Stimulated activated CD4-positive, alpha-beta T cell treated with anti-CD3 and anti-CD28 coated beads, Interleukin-2, amount 100 ng/mL, for 4 hours (primary cell): ENCODE data around the gene KRT4.

Experiments used
- DNase-seq: peaks from one replicate; pipeline ENCODE4 v3.0.0-alpha.2; 2020; ENCODE audit warnings: low read depth

The KRT4 gene

DNA sequence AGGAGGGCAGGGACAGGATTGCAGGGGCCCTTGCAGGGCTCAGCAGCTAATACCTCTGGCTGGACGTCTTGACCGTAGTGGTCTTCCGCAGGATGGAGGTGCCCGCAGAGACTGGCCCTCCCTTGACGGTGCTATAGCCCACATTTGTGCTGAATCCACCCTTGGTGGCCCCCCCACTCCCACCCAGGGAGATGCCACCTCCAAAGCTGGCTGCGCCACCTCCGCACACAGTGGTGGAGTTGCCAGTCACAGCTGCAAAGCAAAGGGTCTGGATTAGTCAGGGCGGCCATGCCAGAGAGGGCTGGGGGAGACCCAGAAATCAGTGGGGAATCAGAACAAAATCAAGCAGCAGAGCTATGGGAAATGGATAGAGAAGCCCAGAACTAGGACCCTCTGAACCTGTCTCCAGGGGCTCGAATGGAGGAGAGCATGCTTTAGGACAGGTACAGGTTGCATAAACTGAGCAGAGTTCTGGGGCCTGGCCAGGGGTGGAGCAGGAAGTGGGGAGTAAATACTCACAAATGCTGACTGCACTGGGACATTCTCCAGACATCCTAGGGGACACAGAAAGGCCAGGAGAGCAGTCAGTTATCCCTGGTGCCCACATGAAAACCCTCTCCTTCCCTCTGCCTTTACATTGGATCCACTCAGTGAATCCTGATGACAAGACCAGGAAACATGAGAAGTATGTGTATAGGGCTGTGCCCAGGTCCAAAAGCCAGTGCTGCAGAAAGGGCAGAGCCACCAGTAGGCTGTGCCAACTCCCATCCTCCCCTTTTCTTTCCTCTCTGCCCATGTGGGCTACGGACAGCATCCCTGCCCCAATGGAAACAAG lies 8.1 kb upstream of the KRT4 start:
- no peak for DNase-seq

DNA sequence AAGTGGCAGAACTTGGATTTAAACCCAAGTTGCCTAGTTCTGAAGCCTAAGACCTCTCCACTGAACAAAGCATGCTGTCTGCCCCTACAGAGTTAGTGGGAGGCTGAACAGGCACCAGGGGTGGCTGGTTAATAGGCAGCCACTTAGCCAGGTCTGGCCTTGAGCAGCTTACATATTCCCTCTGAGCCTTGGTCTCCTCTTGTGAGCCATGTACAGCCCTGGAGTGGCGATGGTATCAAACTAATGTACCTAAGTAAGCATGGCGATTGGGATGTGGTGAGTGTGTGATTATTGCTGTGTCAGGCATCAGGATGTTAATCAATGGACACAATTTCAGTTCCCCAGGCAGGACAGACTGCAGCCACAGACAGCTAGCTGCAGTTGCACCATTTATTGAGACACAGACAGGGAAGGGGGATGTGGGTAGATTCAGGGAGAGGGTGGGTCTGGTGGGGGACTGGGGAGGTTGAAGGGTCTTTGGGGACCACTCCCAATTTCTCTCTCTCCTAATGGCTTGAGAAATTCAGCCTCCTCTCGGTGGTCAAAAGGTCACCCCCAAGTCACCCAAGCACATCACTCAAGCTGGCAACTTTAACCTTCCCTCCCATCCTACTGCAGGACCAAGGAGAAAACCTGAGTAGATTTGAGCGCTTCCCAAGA lies 7.3 kb upstream of the KRT4 start:
- no peak for DNase-seq

DNA sequence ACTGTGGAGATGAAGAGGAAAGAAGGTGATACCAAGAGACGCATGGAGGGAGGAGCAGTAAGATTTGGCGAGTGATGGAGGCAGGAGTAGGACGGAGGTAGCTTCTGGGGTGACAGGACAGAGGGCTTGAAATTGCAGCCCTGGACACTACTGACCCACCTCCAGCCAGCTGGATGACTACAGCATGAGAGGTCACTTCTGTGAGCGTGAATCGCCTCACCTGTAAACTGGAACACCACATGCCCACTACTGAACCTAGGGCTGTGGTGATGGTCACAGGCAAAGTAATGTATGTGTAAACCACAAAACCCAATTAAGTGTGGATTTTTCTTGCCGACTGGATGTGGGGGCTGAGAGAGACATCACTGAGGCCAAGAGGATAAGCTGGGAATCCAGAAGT lies 6.6 kb upstream of the KRT4 start:
- DNase-seq: no peak

DNA sequence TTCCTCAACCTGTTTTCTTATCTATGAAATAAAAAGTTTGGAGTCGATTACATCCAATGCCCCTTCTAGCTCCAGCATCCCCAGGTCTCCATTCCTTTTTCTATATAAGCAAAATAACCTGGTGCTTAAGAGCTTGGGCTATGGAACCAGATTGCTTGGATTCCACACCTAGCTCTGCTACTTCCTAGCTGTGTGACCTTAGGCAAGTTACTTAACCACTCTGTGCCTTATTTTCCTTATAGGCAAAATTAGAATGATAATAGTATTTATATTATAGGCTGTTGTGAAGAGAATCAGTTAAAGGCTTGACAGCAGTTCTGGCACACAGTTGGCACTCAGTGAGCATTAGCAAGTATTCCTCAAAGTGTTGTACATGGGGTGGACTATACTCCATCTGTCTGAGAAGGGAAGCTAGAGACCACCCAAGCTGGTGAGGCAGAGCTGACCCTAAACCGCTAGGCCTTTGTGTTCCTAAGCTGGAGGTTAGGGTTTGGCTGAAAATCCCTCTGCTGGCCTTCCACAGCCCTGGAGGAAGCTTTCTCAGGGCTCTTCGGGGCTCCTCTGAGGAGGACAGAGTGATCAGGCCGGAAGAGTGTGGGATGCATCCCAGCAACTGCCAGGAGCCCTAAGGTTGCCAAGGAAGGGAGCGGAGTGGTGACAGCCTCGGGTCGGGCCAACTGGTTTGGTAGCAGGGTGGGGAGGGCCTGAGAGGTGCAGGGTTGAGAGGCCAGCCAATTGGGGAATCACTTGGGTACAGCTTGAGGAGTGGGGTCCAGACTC lies 6.0 kb upstream of the KRT4 start:
- DNase-seq: no peak

DNA sequence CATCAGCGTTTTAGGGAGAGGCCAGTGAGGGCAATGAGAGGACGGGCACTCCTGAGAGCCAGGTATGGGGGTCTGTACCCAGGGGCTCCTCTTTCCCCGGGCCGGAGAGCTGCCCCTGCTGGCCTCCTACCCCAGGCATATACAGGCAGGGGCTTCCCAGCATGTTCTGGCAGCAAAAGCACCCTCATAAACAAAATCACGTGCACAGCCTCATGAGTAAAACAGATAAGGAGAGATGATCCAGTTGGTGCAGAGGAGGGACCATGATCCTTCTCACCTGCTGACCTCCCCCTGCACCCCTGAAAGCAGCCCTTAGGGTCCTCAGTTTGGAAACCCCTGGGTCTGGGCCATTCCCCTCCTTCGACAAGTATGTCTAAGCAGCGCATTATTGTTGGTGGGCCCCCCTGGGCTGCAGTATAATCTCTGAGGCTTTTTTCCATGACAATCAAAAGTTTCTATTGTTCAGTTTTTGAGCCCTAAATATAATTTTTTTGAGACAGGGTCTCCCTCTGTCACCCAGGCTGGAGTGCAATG lies 5.0 kb upstream of the KRT4 start:
- DNase-seq: no peak

DNA sequence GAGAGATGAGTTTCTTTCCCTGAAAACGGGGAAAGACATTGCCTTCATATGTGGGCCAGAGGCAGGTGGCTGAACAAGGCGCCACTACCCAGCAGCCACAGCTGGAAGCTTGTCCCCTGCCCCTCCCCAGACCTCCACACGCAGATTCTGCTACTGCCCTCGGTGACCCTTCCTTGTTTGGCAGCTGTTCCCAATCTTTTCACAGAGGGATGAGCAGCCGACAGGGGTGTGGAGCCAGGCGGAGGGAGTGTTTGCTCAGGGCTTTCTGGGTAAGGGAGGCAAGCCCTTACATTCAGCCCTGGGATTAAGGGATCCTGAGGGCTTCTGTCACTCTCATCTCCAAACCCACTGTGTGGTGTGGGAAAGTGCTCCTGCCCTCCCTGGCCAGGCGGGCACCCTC lies 4.5 kb upstream of the KRT4 start:
- no peak for DNase-seq

DNA sequence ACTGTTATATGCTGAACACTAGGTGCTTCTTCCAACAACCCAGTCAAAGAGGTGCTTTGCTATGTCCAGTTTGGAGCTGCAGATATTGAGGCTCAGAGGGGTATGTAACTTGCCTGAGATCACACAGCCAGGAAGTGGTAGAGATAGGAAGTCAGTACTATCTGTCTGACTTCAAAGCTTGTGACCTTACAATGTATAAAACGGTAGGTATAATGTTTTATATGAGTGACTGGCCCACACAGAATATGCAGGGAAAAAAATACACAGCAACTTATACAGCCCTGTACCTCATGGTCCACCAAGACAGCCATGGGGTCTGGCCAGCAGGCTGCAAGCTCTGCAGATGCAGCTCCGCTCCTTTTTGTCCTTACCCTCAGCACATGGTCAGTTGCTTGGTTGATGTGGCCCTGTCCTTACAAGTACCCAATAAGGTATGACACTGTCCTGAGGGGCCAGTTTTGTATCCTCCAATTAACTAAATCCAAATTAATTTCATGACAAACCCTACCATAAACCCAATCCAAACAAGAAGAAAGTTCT lies 3.9 kb upstream of the KRT4 start:
- DNase-seq: no peak

DNA sequence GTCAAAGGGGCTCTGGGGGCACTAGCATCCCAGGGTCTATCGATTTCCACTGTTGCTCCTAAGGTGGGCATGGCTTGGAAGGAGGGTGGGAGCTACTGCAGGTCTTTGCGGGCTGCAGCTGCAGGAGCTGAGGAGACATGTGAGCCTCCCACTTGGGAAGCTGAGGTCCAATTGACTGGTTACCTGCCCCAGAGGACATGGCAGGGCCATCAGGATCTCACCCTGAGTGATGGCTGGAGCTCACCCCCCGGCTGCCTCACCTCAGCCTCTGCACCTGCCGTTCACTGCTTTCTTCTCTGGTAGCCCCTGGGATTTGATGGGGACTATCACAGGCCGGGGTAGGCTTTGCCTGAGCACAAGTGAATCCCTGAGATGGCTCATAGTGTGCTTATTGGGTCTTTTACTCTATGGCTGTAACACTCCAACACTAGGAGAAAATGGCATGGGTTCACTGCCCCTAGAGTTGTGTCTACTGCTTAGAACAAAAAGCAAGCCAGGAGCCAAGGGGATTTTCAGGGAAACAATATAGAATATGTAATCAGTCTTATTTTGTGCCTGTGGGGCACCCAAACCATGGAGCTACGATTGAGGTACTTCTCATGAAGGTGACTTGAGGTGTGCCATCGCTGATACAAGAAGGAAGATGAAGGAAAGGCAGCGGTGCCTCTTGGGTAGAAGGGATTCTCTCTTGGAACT lies 3.2 kb upstream of the KRT4 start:
- DNase-seq: no peak

DNA sequence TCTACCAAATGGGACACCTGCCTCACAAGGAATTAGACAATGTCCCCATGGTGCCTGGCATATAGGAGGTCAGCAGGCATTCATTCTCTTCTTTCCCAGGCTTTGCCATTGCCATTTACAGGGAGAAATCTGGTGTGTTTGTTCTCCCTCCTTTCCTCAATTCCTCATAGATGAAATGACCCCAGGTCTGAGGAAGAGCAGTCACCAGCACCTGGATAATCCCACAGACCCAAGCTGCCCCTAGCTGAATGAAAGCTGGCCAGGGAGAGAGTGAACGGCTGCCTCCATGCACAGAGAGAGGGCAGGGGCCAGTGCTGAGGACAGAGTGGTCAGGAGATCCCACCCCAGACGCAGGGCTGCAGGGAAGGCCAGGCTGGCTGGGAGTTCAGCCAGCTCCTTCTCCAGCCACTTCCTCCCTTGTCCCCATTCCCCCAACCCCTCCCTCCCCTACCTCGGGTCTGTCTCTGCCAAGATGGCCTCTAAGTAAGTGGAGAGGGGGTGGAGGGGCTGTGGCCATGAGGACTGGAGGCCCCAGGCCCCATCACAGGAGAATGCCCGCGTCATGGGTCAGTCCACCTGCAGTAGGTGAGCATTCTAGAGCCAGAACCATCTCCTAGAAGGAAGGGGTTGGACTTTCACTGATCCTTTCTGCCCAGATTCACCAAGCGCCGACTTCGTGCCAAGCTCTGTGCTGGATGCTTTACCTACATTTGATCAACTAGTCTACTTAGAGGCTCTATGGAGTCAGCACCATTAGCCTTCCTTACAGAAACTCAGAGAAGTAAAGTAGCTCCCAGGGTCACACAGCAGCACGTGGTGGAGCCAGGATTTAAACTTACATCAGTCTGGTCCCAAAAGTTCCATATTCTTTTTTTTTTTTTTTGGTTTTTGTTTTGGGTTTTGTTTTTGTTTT lies 2.0 kb upstream of the KRT4 start:
- no peak for DNase-seq

DNA sequence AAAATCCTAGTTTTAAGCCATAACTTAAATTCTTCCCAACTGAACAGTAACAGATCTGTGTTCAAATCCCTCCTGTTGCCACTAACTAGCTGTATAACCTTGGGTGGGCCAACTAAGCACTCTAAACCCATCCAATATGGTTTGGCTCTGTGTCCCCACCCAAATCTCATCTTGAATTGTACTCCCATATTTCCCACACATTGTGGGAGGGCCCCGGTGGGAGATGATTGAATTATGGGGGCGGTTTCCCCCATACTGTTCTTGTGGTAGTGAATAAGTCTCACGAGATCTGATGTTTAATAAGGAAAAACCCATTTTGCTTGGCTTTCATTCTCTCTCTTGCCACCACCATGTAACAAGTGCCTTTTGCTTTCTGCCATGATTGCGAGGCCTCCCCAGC lies 1.2 kb upstream of the KRT4 start:
- no peak for DNase-seq

DNA sequence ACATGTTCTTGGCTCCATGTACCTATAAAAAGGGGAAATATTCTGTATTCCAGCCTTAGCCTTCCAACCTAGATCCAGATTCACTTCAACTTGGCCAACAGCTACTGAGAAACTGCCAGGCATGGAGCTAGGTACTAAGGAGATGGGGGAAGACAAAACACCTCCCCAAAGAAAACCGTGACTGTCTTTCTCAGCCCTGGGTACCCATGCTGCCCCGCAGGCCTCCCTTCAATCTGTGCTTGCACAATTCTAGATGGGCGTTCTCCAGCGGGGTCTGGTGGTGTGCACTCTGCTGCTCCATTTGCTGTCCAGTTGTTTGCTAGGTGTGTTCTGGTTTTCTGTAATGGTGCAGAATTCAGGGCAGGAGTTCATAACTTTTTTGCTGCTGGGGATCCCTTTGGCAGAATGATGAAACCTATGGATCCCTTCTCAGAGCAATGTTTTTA lies 817 bp upstream of the KRT4 start:
- DNase-seq: no peak

DNA sequence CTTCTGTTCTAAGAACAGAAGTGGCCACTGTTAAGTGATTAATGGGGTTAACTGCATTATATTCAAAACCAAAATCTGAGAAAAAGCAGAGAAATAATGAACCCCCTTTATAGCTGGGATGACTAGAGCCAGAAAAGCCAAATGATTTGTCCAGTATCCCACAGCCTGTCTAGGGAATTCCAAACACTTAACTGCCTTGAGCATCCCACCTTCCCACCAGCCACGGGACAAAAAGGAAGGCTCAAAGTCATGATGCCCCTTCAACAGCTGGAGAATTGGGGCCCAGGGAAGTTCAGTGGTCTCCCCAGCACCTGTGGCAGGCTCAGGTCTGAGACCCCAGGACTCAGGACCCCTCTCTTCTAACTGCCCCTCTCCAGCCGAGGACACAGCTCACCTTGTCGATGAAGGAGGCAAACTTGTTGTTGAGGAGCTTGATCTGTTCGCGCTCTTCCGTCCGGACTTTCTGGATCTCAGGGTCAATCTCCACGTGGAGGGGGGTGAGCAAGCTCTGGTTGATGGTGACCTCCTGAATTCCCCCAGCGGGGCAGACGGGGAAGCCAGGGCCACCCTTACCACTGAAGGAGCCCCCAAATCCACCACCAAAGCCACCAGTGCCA lies 605 bp downstream of the KRT4 start:
- no peak for DNase-seq

DNA sequence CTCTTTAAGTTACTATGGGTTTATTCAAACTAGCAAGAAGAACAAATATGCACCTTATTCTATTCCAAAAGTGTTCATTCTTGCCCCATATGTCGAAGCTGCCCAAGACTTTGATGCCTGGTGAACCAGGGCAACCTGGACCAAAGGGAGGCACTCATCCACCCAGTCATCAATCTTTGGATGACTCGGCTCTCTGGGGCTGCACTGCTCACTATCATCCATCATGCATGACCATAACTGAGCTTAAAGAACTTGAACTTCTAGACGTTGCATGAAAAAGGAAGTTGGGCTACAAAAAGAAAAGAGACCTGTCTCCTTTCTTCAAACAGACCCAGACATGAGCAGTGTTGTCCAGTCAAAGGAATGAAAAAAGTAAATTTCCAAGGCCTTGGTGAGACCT lies 1.2 kb downstream of the KRT4 start:
- no peak for DNase-seq

DNA sequence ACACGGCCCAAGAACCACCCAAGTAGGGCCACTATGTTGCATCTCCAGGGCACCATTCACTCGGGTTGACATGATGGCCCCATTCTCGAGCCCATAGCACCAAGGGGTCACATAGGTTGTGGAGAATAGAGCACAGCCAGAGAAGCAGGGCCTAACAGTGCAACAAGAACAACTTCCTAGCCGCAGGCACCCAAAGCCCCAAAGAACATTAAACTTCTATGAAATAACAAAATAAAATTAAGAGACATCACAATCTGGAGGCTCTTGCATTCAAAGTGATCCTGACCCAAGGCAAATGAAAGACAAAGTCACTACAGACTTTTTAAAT lies 1.9 kb downstream of the KRT4 start:
- no peak for DNase-seq

DNA sequence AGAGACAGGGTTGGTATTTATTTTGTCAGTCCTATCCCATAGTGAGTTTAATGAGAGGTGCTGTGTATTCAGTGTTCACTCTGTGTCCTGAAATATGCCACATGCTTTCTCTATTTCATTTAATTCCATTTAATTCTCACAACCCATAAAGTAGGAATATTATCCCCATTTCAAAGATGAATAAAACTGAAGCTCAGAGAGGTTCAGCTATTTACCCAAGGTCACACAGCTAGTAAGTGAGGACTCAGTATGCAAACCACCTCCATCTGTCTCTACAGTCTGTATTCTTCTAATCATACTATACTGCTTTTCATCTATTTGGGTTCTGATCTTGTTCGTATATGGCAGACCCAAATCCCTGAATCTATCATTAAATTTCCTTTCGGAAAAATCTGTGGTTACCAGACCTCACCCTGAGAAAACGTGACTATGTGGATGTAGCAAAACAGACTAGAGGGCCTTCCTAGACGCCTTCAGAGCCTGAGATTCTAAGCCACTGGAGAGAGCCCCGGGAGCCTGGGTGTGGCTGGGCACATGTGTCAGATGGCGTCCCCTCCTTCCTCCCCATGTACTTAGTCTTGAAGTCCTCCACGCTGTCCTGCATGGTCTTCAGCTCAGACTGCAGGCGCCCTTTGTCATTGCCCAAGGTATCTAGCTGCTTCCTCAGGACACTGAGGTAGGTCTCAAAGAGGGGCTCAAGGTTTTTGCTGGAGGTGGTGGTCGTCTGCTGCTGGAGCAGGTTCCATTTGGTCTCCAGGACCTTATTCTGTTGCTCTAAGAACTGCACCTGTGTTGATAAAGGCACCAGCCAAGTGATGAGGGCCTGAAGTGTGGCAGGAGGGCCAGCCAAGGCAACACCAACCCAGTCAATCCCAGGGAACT lies 2.5 kb downstream of the KRT4 start:
- DNase-seq: no peak

DNA sequence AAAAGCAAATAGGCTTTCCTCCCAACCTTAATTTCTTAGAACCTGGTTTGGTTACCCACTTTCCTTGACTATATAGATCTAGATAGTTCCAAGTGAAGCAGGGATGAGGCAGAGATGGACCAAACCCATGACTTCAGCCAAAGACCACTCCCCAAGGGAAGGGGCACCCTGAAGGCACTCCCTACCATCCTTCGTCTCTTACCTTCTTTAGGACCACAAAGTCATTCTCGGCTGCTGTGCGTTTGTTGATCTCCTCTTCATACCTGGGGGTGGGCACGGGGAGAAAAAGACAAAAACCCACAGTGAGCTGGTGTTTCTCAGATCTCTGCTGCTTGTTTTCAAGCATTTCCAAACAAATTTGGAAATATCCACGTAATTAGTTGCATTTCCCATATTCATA lies 3.4 kb downstream of the KRT4 start:
- DNase-seq: no peak

DNA sequence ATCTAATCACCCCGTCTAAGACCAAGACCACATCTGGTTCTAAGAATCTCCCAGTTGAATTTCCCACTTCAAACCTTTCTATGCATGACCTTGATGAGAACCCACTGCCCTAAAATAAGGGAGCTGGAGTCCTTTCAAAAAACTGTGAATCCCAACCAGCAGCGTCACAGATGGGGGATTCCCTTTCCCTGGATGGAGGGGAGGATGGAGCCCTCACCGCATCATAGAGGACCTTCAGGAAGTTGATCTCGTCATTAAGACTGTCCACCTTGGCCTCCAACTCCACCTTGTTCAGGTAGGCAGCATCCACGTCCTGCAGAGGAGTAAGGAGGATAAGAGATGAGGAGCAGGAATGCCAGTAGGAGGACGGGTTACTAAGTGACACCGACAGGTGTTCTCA lies 4.8 kb downstream of the KRT4 start:
- no peak for DNase-seq

DNA sequence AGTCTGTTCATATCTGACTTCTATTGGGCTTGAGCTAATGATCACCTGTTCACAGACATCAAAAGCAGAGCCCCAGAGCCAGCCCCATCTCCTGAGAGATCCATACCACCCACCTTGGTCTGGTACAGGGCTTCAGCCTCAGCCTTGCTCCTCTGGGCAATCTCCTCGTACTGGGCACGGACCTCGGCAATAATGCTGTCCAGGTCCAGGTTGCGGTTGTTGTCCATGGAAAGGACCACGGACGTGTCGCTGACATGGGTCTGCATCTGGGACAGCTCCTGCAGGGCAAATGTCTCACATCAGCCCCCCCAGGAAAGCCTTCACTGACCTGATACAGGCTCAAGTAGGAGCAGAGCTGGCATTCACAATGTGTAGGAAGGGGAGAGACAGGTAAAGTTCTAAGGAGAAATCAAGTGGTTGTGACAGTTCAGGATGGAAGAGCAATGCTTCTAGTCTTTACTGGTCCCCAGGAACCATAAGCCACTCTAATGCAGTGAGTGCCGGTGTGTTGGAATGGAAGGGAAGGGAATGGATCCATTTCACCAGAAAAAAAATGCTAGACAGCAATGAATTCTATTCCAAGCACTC lies 5.2 kb downstream of the KRT4 start:
- DNase-seq: no peak
